ENCODE measurements around the gene PRLH. TPM values are rescaled to one million over a fixed set of nuclear protein-coding genes. Genes with fewer than 3 reads are reported as not detected.

Gene PRLH
- total and polyA plus RNA-seq, 2 of the 13 experiments (the other 11 are each of a cell fraction or from before 2014, with no cell fraction given) = not detected

DNA sequence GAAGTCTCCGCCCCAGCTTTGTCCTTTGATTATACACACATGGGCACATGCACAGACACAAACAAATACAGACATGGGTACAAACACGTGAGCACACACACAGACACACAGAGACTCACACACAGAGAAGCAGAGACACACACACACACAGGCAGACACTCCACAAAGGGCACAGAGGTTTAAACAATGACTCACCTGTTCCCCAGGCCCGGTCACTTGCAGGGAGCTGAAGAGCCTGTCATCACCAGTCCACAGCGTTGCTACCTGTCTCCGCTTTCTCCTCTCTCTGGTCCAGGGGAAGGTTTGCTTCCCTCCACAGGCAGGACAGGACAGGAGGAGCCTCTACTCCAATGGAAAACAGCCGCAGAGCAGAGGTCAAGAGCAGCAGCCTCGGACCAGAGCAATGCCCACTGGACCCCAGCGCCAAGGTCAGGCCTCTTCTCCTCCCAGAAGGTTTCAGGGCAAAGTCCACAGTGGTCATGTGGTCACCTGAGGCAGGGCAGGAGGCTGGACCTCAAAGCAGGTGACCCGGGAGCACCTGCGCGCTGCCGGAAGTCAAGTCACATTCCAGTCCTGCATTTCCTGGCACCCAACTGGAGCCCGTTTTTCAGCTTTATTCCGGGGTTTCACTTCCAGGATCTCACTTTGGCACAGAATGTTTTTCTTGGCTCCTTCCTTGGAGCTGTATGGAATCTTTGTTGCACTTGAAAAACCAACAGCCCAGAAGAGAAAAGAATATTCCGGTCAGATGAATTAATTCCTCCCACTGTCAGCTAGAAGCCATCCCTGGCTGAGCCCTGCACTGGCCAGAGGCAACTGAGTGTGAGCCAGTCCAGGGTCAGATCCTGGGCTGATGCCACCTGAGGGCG lies 24.1 kb downstream of the PRLH start, which contains the start of gene RAB17 (continued):
- TF ChIP-seq AGO1 (IDR thresholded peaks at IDR 0.05; ENCODE audit: low read depth, low read length, poor library complexity, severe bottlenecking) (peak; percentile 71), FOSL2 (CRISPR knock-in tag; IDR thresholded peaks at IDR 0.05) (peak; percentile 93), HOXA5 (CRISPR knock-in tag; IDR thresholded peaks at IDR 0.05) (0 out of 2 replicates have a peak, but pooled peaks have one; percentile 42), KLF15 (CRISPR knock-in tag; IDR thresholded peaks at IDR 0.05; ENCODE audit: borderline replicate concordance) (peak; percentile 88; the same call in 1 of the 2 replicates), RBAK (CRISPR knock-in tag; IDR thresholded peaks at IDR 0.05) (no peak), DPF2 (CRISPR knock-in tag; IDR thresholded peaks at IDR 0.05; ENCODE audit: borderline replicate concordance, low read depth) (peak; percentile 87), CBX1 (IDR thresholded peaks at IDR 0.05; ENCODE audit: low read depth) (peak; percentile 81), ZKSCAN1 (IDR thresholded peaks at IDR 0.05; ENCODE audit: low read length) (no peak), STAT5B (CRISPR knock-in tag; IDR thresholded peaks at IDR 0.05) (no peak), TCF7 (IDR thresholded peaks at IDR 0.05; ENCODE audit: low read depth) (peak; percentile 2; the same call in 1 of the 2 replicates), ZNF883 (CRISPR knock-in tag; IDR thresholded peaks at IDR 0.05; ENCODE audit: not compliant biosample characterization) (peak; percentile 87), TAF15 (IDR thresholded peaks at IDR 0.05; ENCODE audit: low read depth, low read length, poor library complexity, severe bottlenecking) (no peak), SIN3B (IDR thresholded peaks at IDR 0.05; ENCODE audit: low read length) (no peak)
- TF ChIP-seq, protein P1, sequence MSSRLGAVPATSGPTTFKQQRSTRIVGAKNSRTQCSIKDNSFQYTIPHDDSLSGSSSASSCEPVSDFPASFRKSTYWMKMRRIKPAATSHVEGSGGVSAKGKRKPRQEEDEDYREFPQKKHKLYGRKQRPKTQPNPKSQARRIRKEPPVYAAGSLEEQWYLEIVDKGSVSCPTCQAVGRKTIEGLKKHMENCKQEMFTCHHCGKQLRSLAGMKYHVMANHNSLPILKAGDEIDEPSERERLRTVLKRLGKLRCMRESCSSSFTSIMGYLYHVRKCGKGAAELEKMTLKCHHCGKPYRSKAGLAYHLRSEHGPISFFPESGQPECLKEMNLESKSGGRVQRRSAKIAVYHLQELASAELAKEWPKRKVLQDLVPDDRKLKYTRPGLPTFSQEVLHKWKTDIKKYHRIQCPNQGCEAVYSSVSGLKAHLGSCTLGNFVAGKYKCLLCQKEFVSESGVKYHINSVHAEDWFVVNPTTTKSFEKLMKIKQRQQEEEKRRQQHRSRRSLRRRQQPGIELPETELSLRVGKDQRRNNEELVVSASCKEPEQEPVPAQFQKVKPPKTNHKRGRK (CRISPR knock-in tag; IDR thresholded peaks at IDR 0.05) = no peak
